LNCaP clone FGC (cell line): ENCODE results near the gene ITGB5.

Experiments
- DNase-seq: peaks from one replicate; pipeline ENCODE4 v3.0.0-alpha.2; 2011; ENCODE audit warnings: low read depth
- H3K4me3 ChIP-seq: 2 replicates; pipeline ENCODE4 v1.5.1; 2011; ENCODE audit warnings: mild to moderate bottlenecking, low read depth, low read length, control low read depth
- CTCF ChIP-seq: IDR thresholded peaks from 2 replicates; pipeline ENCODE4 v1.5.1; 2012; ENCODE audit warnings: mild to moderate bottlenecking; ENCODE audit not compliant: control insufficient read depth, insufficient read depth; ENCODE audit errors: extremely low read depth

Gene ITGB5

GRCh38 chr3:124777762-124778470, 109.2 kb downstream of the ITGB5 start:
- no peak overlapping the region for H3K4me3 ChIP-seq
- TF ChIP-seq CTCF: no peak
- no peak for DNase-seq

GRCh38 chr3:124776856-124777255, 110.3 kb downstream of the ITGB5 start:
- no peak for TF ChIP-seq CTCF
- DNase-seq: no peak
- H3K4me3 ChIP-seq: no peak overlapping the region

GRCh38 chr3:124775877-124776276, 111.3 kb downstream of the ITGB5 start:
- no peak for DNase-seq
- no peak overlapping the region for H3K4me3 ChIP-seq
- no peak for TF ChIP-seq CTCF

- no peak for TF ChIP-seq CTCF
- H3K4me3 ChIP-seq: no peak overlapping the region
- no peak for DNase-seq
These were observed 112.2 kb downstream of the ITGB5 start for GRCh38 chr3:124774841-124775402.

- no peak for DNase-seq
- TF ChIP-seq CTCF: no peak
- no peak overlapping the region for H3K4me3 ChIP-seq
These were observed 112.8 kb downstream of the ITGB5 start for GRCh38 chr3:124774327-124774718.

- no peak for TF ChIP-seq CTCF
- no peak for DNase-seq
- no peak overlapping the region for H3K4me3 ChIP-seq
These were observed 113.5 kb downstream of the ITGB5 start for GRCh38 chr3:124773351-124774326.
